NCI-H2029 treated with DMSO at 0.1 percent for 48 hours (cell line): ENCODE results near the gene DACT3.

Source experiments
- DNase-seq: peaks from one replicate; lab custom pipeline; 2025; lab: John Stamatoyannopoulos, UW

DACT3 gene

GRCh38 chr19:46668662-46669061 is 7.7 kb upstream of the DACT3 start:
- no peak for DNase-seq

DNA sequence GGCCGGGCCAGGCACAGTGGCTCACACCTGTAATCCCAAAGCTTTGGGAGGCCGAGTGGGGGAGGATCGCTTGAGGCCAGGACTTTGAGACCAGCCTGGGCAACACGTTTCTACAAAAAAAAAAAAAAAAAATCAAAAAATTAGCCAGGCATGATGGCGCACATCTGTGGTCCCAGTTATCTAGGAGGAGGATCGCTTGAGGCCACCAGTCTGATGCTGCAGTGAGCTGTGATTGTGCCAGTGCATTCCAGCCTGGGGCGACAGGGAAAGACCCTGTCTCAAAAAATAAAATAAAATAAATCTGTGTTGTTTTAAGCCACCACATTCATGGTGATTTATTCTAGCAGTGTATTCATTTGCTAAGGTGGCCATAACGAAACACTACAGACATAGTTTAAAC is 4.1 kb upstream of the DACT3 start:
- DNase-seq: no peak

DNA sequence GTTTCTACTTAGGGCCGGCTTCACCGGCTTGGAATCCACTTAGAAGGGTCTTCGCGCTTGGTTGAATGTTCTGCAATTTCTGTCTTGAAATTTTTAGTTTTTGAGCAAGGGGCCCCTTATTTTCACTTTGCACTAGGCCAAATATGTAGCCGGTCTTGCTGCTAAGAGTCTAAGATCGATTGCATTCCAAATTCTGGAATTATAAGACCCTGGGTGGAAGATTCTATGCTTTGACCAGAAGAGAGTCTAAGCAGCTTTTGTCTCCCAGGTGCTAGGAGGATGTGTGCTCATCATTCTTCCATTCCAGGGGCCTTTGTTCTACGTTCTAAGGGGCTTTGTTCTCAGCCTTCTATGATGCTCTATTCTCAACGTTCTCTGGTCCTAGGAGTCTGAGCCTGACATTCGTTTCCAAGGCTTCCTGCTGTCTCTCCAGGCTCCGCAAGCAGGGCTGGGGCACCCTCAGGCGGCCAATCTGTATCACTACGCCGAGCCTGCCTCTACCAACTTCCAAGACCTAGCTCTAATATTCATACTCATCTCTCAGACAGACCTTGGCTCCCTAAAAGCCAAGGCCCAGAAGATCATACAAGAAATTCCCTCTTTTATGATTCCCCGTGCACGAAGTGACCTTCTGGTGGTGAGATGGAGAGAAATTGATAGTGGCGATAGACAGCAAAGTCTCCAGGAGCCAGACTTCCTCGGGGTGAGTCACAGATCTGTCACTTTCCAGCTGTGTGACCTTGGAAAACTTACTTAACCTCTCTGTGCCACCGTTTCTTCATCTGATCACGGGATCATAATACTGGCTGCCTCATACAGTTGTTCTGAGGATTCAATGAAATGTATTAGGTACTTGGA is 982 bp upstream of the DACT3 start:
- DNase-seq: peak; percentile 88

DNA sequence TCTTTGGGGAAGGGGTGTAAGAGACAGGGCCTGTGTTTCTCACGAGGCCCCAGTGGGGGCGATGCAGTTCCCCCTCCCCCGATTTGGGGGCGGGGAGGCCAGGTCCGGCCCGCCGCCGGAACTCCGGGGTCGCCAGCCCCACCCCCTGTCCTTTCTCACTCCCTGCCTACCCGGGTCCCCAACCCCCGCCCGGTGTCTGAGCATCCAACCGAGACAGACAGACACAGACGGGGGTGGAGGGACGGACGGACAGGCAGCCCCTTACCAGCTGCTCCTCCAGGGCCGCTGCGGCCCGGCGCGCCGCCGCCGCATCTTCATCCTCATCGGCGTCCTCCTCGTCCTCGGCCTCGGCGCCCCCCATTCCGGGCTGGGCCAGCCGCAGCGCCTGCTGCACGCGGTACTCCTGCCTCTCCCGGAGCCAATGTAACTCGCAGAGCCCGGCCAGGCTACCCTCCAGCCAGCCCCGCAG is 397 bp downstream of the DACT3 start:
- DNase-seq: no peak

GRCh38 chr19:46660008-46660517 is 919 bp downstream of the DACT3 start:
- no peak for DNase-seq

DNA sequence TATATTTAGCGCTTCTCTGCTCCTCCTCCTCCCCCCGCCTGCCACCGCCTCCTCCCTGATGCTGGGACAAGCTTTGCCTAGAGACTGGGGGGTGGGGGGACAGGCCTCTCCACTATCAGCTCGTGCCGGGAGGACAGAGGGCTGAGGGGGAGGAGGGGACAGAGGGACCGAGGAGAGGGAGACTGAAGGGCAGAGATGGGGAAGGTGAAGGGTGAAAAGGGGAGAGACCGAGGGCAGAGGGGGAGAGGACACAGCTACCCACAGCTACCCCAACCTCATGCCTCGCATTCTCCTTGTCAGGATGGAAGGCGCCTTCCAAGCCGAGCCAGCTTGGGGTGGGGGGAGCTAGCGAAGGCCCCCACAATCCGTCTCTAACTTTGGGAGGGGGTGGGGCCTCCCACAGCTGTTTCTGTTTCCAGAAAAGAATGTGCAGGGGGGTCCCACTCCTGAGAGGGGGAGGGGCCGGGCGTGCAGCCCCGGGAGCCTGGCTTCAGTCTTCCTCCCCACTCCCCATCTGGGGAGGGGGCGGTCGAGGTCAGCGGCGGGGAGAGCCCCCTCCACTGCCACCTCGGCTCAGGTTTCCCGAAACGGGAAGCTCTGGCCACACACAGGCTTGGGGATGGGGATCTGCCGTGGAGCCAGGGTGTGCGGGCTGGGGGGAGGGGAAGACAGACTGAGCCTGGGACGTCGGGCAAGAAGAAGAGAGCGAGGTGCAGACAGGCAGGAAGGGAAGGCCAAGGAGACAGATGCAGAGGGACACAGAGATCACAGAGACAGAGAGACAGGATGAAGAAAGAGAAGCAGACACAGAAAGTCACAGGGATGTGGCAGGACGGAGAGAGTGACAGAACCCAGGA is 1.6 kb downstream of the DACT3 start:
- no peak for DNase-seq

- DNase-seq: no peak
Measured at GRCh38 chr19:46656541-46656940, 4.4 kb downstream of the DACT3 start.

DNA sequence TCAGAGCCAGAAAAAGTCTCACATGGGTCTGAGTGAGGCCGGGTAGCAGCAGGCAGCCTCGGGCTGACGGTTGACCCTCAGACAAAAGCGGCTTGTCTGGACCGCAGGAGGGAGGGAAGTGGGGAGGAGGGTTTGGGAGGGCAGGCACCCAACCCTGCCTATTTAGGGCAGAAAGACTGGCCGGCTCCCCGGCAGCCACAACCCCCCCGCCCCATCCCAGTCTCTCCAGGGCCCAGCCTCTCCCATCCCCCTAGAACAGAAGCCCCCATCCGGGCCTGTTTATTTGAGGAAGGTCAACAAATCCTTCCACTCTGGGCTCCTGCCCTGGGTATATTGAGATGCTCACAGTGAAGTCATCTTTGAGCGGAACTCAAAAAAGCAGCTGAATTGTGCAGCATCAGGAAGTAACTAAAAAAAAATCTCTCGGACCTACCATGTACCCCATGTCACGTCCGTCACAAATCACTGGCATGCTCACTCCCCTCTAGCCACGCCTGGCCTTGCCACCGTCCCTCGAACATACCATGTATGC is 6.3 kb downstream of the DACT3 start:
- DNase-seq: no peak

DNA sequence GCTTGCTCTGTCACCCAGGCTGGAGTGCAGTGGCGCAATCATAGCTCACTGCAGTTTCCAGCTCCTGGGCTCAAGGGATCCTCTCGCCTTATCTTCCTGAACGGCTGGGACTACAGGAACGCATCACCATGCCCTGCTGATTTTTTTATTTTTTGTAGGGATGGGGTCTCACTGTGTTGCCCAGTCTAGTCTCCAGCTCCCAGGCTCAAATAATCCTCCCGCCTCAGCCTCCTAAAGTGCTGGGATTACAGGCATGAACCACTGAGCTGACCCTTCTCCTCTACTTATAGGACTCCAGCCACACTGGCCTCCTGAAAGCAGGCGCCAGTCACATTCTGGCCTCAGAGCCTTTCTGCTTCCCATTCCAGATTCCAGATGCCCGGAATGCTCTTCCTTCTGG is 10.5 kb downstream of the DACT3 start:
- no peak for DNase-seq

DNA sequence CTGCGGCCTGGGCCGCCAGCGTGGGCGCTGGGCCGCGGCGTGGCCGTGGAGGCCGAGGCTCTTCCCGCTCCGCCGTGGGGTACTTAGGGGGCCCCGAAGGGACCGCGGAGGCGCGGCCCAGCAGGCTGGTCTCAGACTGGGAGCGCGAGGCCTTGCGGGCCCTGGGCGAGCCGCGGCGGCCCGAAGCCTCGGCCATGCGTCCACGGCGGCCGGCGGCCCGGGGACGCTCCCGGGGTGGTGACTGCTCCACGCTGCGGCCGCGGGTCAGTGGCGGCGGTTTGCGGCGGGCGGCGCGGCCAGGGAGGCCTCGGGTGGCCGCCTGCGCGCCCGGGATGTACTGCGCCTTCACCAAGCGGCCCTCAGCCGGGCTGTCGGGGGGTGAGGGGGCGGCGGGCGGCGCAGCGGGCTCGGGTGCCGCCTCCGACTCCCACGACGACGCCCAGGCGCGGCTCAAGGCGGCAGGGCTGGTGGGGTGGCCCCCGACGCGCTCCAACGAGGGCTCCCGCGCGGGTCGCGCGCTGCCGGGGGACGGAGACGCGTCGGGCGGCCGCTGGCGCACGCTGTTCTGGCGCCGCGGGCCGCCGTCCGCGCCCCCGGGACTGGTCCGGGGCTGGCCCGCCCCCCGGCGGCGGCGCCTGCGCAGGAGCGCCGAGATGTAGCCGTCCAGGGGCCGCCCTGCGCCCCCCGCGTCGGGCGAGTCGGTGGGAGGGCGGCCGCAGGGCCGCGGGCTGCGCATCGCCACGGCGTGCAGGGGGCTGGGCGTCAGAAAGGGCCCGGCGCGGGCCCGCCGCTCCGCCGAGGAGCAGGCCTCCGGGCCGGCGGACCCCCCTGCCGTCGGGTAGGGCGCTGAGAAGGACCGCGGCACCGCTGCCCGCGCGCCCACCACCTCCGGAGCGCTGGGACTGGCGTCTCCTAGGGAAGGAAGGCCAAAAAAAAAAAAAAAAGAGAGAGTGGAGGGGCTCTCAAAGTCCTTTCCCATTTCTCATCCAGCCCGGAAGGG is 11.7 kb downstream of the DACT3 start:
- DNase-seq: no peak

DNA sequence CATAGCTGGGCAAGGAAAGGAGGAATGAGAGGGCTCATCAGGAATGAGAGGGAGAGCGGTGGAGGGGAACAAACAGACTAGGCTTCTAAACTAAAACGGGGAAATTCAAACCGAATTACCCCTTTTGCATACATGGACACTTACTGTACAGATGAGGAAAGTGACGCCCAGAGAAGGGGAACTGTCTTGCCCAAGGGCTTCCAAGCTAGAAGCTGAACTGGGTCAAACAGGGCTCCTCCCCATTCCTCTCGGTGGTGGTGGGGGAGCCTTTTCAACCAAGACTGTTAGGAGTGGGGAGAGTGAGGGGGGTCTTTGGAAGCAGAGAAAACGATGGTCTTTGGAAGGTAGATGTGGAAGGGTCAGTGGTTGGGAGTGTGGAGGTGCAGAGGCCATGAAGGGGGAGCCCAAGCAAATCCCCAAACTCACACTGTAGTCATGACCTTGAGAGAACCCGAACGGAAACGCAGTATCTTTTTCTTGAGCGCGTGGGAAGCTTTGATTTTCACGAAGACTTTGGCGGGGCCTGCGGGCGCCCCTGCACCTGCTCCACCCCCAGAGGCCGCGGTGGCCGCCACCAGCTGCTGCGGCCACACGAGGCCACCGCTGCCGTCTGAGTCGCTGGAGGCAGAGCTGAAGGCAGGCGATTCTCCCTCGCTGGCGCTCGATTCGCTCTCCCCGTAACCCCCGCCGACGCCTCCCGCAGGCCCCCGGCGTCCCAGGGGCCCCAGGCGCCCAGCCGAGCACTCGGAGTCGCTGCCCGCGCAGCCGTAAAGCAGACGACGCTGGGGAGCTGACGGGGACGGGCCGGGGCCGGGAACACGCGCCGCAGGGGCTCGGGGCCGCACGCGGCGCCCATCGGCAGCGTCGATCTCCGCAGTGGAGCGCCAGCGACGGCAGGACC is 12.7 kb downstream of the DACT3 start:
- no peak for DNase-seq

- no peak for DNase-seq
Measured at GRCh38 chr19:46646402-46646801, 14.6 kb downstream of the DACT3 start.

- no peak for DNase-seq
Measured at GRCh38 chr19:46644720-46645119, 16.3 kb downstream of the DACT3 start.

DNA sequence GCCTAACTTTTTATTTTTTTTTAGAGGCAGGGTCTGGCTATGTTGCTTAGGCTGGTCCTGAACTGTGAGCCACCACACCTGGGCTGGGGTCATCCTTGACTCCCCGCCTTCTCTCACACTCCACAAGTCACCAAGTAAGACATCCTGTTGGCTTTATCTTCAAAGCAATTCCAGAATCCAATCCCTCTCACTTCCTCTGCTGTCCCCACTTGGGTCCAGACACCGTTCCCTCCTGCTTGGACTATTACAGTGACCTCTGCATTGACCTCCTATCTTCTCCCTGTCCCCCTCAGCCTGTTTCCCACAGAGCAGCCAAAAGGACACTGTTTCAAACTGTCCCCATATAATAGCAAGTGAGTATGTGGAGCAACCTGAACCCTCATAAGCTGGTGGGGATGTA is 20.3 kb downstream of the DACT3 start:
- no peak for DNase-seq

GRCh38 chr19:46639358-46640182 is 21.4 kb downstream of the DACT3 start:
- no peak for DNase-seq

DNA sequence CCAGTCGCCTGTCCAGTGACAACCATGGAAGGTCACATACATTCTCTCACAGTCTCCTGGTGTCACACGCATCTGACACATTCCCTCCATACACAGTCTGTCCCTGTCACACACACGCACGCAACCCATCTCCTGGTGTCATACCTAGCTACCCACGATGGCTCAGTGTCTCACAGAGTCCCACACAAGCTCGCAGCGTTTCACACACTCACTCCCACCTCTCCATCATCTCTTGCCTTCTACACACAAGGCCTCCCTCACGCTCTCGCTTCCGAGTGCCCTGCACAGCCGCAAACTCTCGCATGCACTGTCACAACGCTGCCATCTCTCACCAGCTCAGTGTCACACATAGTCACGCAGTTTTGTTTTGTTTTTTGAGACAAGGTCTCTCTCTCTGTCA is 23.8 kb downstream of the DACT3 start:
- no peak for DNase-seq

- no peak for DNase-seq
Measured at GRCh38 chr19:46635920-46636761, 24.8 kb downstream of the DACT3 start, which contains the start of gene GNG8. TSS of gene GNG8 (minus strand) at chr19:46636202. CDS start at chr19:46634682, 1,520 bp downstream.

- no peak for DNase-seq
Measured at GRCh38 chr19:46634656-46635218, 26.2 kb downstream of the DACT3 start.
